Measurements from ENCODE around the gene RDX. TPM values are rescaled to one million over a fixed set of nuclear protein-coding genes. Genes with fewer than 3 reads are reported as not detected.

RDX gene
- total and polyA plus RNA-seq, 10 of the 15 experiments (the other 5 are each of a cell fraction or from before 2014, with no cell fraction given) = 24.6 to 62.2 (median 47.8) TPM

- Histone ChIP-seq H3K36me3 (ENCODE audit: control insufficient read depth in 2 of 2, insufficient read depth in 2 of 2, low read length in 1 of 2) (no peaks in the 10 kb centered on the region; a peak in 2 of 4 replicates), H3K4me3 (no peak overlapping the region), H3K4me1 (ENCODE audit: control insufficient read depth, insufficient read depth, low read length) (no peaks in the 10 kb centered on the region), H3K27ac (ENCODE audit: control insufficient read depth, insufficient read depth) (no peak overlapping the region), H3K9me3 (replicated peaks; ENCODE audit: control insufficient read depth, insufficient read depth, low read length) (no peaks in the 10 kb centered on the region), H3K79me2 (ENCODE audit: control insufficient read depth, insufficient read depth, low read length) (peaks cover 1% of the 10 kb centered on the region; the same call in 1 of the 2 replicates), H3K9ac (ENCODE audit: control insufficient read depth, insufficient read depth, low read length) (no peak overlapping the region), H4K20me1 (ENCODE audit: control insufficient read depth, insufficient read depth) (no peaks in the 10 kb centered on the region), H3K27me3 (replicated peaks in 1 of 2; ENCODE audit: control insufficient read depth in 2 of 2, insufficient read depth in 2 of 2, low read length in 1 of 2) (no peaks in the 10 kb centered on the region), H2AFZ (ENCODE audit: control insufficient read depth, low read depth, low read length) (no peak overlapping the region), H3K4me2 (ENCODE audit: control insufficient read depth, insufficient read depth) (no peak overlapping the region)
- no peak for DNase-seq (ENCODE audit: low read depth, low spot score)
- ChIA-PET POLR2A (interaction anchor here (1.5 kb wide), 1 partner anchor 22 kb away, joined by 3 read pairs; no protein-coding TSS in a partner anchor), CTCF (interaction anchor here (0.7 kb wide), 1 partner anchor 9 kb away, joined by 3 read pairs; no protein-coding TSS in a partner anchor), RAD21 (ENCODE audit: unreplicated experiment) (interaction anchor here (1.3 kb wide), 1 partner anchor 296 kb away, joined by 3 read pairs; no protein-coding TSS in a partner anchor), SMC1A (ENCODE audit: uncharacterized antibody, unreplicated experiment) (interaction anchor here (0.7 to 2.2 kb wide), 5 partner anchors 9 to 210 kb away, joined by 3 to 6 read pairs (median 3); no protein-coding TSS in a partner anchor)
- in situ Hi-C loops (cut with MboI) = no loop called here
- FAIRE-seq = peak; percentile 18
- intact Hi-C loops (cut with micrococcal nuclease; ENCODE audit: unreplicated experiment) = no loop called here
- WGBS (ENCODE audit: insufficient coverage, insufficient replicate concordance, low lambda C conversion rate, missing lambda C conversion rate) = 52% methylated on average over 9 of the region's 9 CpGs
- BruUV-seq (replicated peaks) = no TSS peak
- ATAC-seq = peak; percentile 67
- TF ChIP-seq ATF2 (IDR thresholded peaks at IDR 0.05; ENCODE audit: low read length) (no peak), CHD4 (IDR thresholded peaks at IDR 0.05) (no peak), TBL1XR1 (IDR thresholded peaks at IDR 0.05; ENCODE audit: low read depth, low read length) (no peak), FOXM1 (IDR thresholded peaks at IDR 0.05; ENCODE audit: low read depth, low read length) (no peak), TCF12 (IDR thresholded peaks at IDR 0.05; ENCODE audit: low read depth, low read length) (no peak), BACH1 (IDR thresholded peaks at IDR 0.05; ENCODE audit: borderline replicate concordance) (no peak), POLR2AphosphoS2 (IDR thresholded peaks at IDR 0.05; ENCODE audit: low read depth, low read length) (no peak), TCF3 (IDR thresholded peaks at IDR 0.05; ENCODE audit: borderline replicate concordance, insufficient read depth, low read depth, low read length) (no peak), NFXL1 (IDR thresholded peaks at IDR 0.05; ENCODE audit: borderline replicate concordance) (no peak), IKZF1 (conservative IDR thresholded peaks at IDR 0.05) (no peak), ZNF687 (IDR thresholded peaks at IDR 0.05) (no peak), WRNIP1 (IDR thresholded peaks at IDR 0.05; ENCODE audit: borderline replicate concordance, low read depth, low read length) (no peak), NR2F1 (conservative IDR thresholded peaks at IDR 0.05) (no peak), POLR2AphosphoS5 (IDR thresholded peaks at IDR 0.05; ENCODE audit: low read length) (no peak), RCOR1 (conservative IDR thresholded peaks at IDR 0.05; ENCODE audit: low read depth, low read length) (no peak)
- TF ChIP-seq, protein P1, sequence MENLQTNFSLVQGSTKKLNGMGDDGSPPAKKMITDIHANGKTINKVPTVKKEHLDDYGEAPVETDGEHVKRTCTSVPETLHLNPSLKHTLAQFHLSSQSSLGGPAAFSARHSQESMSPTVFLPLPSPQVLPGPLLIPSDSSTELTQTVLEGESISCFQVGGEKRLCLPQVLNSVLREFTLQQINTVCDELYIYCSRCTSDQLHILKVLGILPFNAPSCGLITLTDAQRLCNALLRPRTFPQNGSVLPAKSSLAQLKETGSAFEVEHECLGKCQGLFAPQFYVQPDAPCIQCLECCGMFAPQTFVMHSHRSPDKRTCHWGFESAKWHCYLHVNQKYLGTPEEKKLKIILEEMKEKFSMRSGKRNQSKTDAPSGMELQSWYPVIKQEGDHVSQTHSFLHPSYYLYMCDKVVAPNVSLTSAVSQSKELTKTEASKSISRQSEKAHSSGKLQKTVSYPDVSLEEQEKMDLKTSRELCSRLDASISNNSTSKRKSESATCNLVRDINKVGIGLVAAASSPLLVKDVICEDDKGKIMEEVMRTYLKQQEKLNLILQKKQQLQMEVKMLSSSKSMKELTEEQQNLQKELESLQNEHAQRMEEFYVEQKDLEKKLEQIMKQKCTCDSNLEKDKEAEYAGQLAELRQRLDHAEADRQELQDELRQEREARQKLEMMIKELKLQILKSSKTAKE (IDR thresholded peaks at IDR 0.05; ENCODE audit: low read depth, poor library complexity, severe bottlenecking) = no peak
Measured at GRCh38 chr11:110148775-110149744, 147.4 kb downstream of the RDX start.
